Placental pericyte (primary cell): ENCODE results near the gene CHST4. TPM values are rescaled to one million over a fixed set of nuclear protein-coding genes. Genes with fewer than 3 reads are reported as not detected.

Source experiments
- small RNA-seq: library from RNA; depleted of rRNA; stranded (forward); fragments of <200 nt; gene quantifications from one replicate; pipeline ENCODE3, GENCODE V24; 2012; ENCODE audit warnings: low replicate concordance
- total RNA-seq: library from RNA; depleted of rRNA; stranded (reverse); fragments of >200 nt; gene quantifications from 2 replicates; pipeline ENCODE4 v1.2.3, GENCODE V29; 2012

The CHST4 gene
- not detected in 2 replicates for total RNA-seq

GRCh38 chr16:71526111-71526631 is at the start of gene CHST4:
Gene CHST4, plus strand, starts transcription at chr16:71526426. Its CDS starts 10,252 bp downstream, at chr16:71536678.

GRCh38 chr16:71489122-71489521 is 37.1 kb upstream of the CHST4 start, which contains the start of gene ZNF19:
Gene ZNF19, minus strand, starts transcription at chr16:71489324. Its CDS starts 7,210 bp downstream, at chr16:71482114.

GRCh38 chr16:71576971-71577370 is 50.7 kb downstream of the CHST4 start, which contains the start of gene TAT:
Gene TAT, minus strand, starts transcription at chr16:71577092. Its CDS starts 677 bp downstream, at chr16:71576415.

Small RNA genes lying within 50 kb of the gene (small RNA-seq; reads per million reads assigned to genes)
- gene RNU6-1061P = not detected

Other genes starting within 250 kb of the CHST4 start
- 19.0 and 31.9 TPM in 2 replicates for gene CMTR2, start 237.0 kb upstream of the CHST4 start, total RNA-seq
- gene CALB2, start 167.7 kb upstream of the CHST4 start, total RNA-seq = 8.7 and 14.4 TPM in 2 replicates
- not detected in 2 replicates for gene TLE7, start 84.4 kb upstream of the CHST4 start, total RNA-seq
- 8.7 and 9.0 TPM in 2 replicates for gene ZNF23, start 64.2 kb upstream of the CHST4 start, total RNA-seq
- gene ZNF19, start 37.1 kb upstream of the CHST4 start, total RNA-seq = 2.4 and 3.3 TPM in 2 replicates
- not detected in 2 replicates for gene TAT, start 50.7 kb downstream of the CHST4 start, total RNA-seq
- not detected in 2 replicates for gene MARVELD3, start 99.8 kb downstream of the CHST4 start, total RNA-seq
- gene PHLPP2, start 198.3 kb downstream of the CHST4 start, total RNA-seq = 7.2 and 12.6 TPM in 2 replicates